Stimulated activated naive CD4-positive, alpha-beta T cell treated with Interleukin-2 at 50 U/mL for 16 hours (primary cell): Measurements from ENCODE around the gene NDUFS5.
"Not testable (repeated sequence)": the region's sequence is repeated elsewhere in the genome, so short reads cannot be mapped to it uniquely, and the experiment has no call there.

Experiments used
- DNase-seq: peaks from one replicate; lab custom pipeline; 2025; lab: John Stamatoyannopoulos, UW

Gene NDUFS5

GRCh38 chr1:39063775-39064174 is 37.6 kb downstream of the NDUFS5 start:
- DNase-seq, result no peak

- no peak for DNase-seq
These were observed 39.4 kb downstream of the NDUFS5 start for GRCh38 chr1:39065542-39065941.

- DNase-seq, result not testable (repeated sequence)
These were observed 42.1 kb downstream of the NDUFS5 start for GRCh38 chr1:39068227-39068626.

- DNase-seq, result not testable (repeated sequence)
These were observed 45.4 kb downstream of the NDUFS5 start for GRCh38 chr1:39071557-39071956.

GRCh38 chr1:39076127-39076798 is 50.1 kb downstream of the NDUFS5 start:
- DNase-seq, result no peak

- DNase-seq, result no peak
These were observed 50.6 kb downstream of the NDUFS5 start for GRCh38 chr1:39076799-39077148.

- no peak for DNase-seq
These were observed 54.2 kb downstream of the NDUFS5 start for GRCh38 chr1:39080269-39080826.

- no peak for DNase-seq
These were observed 54.7 kb downstream of the NDUFS5 start for GRCh38 chr1:39080831-39081270.

- no peak for DNase-seq
These were observed 55.3 kb downstream of the NDUFS5 start for GRCh38 chr1:39081271-39082009.

GRCh38 chr1:39082010-39082799 is 56.1 kb downstream of the NDUFS5 start:
- DNase-seq, result no peak

GRCh38 chr1:39082811-39083576 is 56.8 kb downstream of the NDUFS5 start:
- no peak for DNase-seq

- DNase-seq, result no peak
These were observed 58.0 kb downstream of the NDUFS5 start for GRCh38 chr1:39084191-39084590.
